Measurements from ENCODE around the gene PLA2G2D.

Gene PLA2G2D

DNA sequence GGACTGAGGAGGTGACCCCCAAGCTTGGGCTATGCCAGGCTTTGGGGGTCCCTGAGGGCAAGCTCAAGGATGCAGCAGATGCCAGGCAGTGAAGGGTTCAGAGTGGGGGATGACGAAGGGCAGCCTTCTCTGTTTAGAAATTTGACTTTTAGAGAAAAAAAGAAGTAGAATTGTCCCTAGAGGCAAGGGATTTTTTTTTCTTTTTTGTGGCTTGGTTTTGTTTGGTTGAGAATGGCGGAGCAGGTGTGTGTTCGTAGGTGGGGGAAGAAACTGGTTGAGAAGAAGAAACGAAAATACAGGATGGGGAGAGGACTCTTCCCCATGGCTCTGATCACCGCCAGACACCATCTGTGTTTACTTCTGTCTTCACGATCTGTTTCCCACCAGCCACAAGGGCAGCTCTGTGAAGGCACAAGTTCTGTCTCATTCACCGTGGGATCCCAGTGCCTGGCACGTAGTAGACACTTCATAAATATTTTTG, 41.1 kb downstream of the PLA2G2D start:
- no peak overlapping the region for H3K9ac ChIP-seq (ENCODE audit: low read depth in 1 of 2, low read length in 2 of 2)
- H3K4me3 ChIP-seq (ENCODE audit: low read depth in 1 of 2, low read length in 2 of 2) = no peak overlapping the region
- peaks cover 3 to 4% of the 10 kb centered on the region in 2 donors for H3K27me3 ChIP-seq (ENCODE audit: control insufficient read depth in 1 of 2, insufficient read depth in 2 of 2, low read length in 2 of 2)
- no peak overlapping the region for H3K27ac ChIP-seq (ENCODE audit: low read depth, low read length)
- H3K9me3 ChIP-seq (ENCODE audit: control insufficient read depth in 1 of 2, low read length in 2 of 2) = no peaks in the 10 kb centered on the region
- H3K36me3 ChIP-seq (ENCODE audit: control insufficient read depth in 1 of 2, insufficient read depth in 2 of 2, low read length in 2 of 2) = no peaks in the 10 kb centered on the region
- peaks cover 0 to 3% of the 10 kb centered on the region in 2 donors for H3K4me1 ChIP-seq (ENCODE audit: control insufficient read depth in 1 of 2, insufficient read depth in 2 of 2, low read length in 2 of 2)

DNA sequence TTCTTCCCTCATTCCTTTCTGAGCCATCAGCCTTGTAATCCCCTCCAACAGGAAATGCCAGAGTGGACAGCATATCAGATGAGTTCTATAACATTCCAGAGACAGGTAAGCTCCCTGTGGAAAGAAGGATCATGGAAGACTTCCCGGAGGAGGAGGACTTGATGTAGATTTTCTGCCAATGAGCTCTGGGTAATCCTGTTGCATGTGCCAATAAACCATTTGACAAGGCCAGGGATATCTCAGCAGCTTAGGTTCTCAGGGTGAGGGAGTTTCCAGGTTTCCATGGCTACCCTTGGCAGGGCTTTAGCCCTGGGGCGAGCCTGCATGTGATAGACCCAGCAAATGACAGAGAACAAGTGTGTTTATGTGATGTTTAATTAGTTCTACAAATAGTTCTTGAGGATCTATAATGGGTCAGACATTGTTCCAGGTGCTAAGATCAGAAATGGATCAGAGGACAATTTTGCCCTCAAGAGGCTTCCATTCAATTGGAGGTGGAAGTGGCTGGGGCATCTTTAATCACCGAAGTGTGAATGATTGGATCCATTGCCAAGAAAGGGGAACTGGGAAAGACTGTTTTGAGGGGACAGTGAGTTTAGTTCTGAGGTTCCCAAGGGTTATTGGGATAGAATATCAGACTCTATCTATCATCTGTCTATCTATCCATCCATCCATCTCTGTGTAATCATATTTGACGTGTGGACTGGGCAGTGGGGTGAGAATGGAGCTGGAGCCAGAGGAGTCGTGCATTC, 42.5 kb downstream of the PLA2G2D start:
- no peak overlapping the region for H3K4me3 ChIP-seq (ENCODE audit: low read depth in 1 of 2, low read length in 2 of 2)

DNA sequence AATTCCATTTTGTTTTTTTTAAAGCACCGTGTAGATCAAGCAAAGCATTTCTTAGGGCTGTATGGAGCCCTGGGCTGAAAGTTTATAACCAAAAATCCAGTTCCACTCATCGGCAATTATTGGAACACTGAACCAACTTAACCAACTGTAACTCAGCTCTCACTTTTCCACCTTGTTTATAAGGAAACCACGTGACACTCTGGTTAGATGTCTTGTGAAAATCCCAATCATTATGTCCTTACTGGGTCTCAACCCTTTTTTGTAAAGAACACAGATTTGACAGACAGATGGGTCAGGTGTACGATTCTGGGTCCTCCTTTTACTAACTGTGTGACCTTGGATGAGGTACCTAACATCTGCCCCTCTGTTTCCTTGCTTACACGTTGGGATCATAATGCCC, 43.1 kb downstream of the PLA2G2D start:
- peaks cover 4 to 7% of the 10 kb centered on the region in 2 donors for H3K27me3 ChIP-seq (ENCODE audit: control insufficient read depth in 1 of 2, insufficient read depth in 2 of 2, low read length in 2 of 2)
- no peak overlapping the region for H3K4me3 ChIP-seq (ENCODE audit: low read depth in 1 of 2, low read length in 2 of 2)
- H3K27ac ChIP-seq (ENCODE audit: low read depth, low read length) = no peak overlapping the region
- peaks cover 0 to 3% of the 10 kb centered on the region in 2 donors for H3K4me1 ChIP-seq (ENCODE audit: control insufficient read depth in 1 of 2, insufficient read depth in 2 of 2, low read length in 2 of 2)
- no peak overlapping the region for H3K9ac ChIP-seq (ENCODE audit: low read depth in 1 of 2, low read length in 2 of 2)
- H3K36me3 ChIP-seq (ENCODE audit: control insufficient read depth in 1 of 2, insufficient read depth in 2 of 2, low read length in 2 of 2) = no peaks in the 10 kb centered on the region
- H3K9me3 ChIP-seq (ENCODE audit: control insufficient read depth in 1 of 2, low read length in 2 of 2) = no peaks in the 10 kb centered on the region

More for the DNA sequence above, 42.5 kb downstream of the PLA2G2D start:
- H3K27ac ChIP-seq (ENCODE audit: low read depth, low read length) = no peak overlapping the region
- peaks cover 3 to 4% of the 10 kb centered on the region in 2 donors for H3K27me3 ChIP-seq (ENCODE audit: control insufficient read depth in 1 of 2, insufficient read depth in 2 of 2, low read length in 2 of 2)
- no peaks in the 10 kb centered on the region for H3K36me3 ChIP-seq (ENCODE audit: control insufficient read depth in 1 of 2, insufficient read depth in 2 of 2, low read length in 2 of 2)
- H3K9me3 ChIP-seq (ENCODE audit: control insufficient read depth in 1 of 2, low read length in 2 of 2) = no peaks in the 10 kb centered on the region
- H3K9ac ChIP-seq (ENCODE audit: low read depth in 1 of 2, low read length in 2 of 2) = no peak overlapping the region
- H3K4me1 ChIP-seq (ENCODE audit: control insufficient read depth in 1 of 2, insufficient read depth in 2 of 2, low read length in 2 of 2) = peaks cover 0 to 3% of the 10 kb centered on the region in 2 donors

DNA sequence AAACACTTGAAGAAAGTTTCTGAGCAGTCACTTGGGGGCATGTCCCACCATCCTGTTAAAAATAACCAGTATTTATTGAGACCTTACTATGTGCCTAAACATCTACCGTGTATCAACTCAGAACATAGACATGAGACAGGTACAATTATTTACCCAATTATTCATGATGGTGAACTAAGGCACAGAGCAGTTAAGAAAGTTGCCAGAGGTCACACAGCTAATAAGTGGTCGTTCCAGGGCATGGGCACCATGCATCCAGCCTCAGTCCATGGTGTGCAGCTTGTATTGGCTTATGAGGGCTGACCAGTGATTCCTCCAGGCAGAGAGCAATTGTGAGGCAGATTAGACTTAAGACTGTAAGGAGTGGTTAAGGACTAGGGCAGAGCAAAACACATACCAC, 44.0 kb downstream of the PLA2G2D start:
- Histone ChIP-seq H3K27me3 (ENCODE audit: control insufficient read depth in 1 of 2, insufficient read depth in 2 of 2, low read length in 2 of 2) (peaks cover 4 to 7% of the 10 kb centered on the region in 2 donors), H3K9ac (ENCODE audit: low read depth in 1 of 2, low read length in 2 of 2) (no peak overlapping the region), H3K4me3 (ENCODE audit: low read depth in 1 of 2, low read length in 2 of 2) (no peak overlapping the region), H3K27ac (ENCODE audit: low read depth, low read length) (no peak overlapping the region), H3K36me3 (ENCODE audit: control insufficient read depth in 1 of 2, insufficient read depth in 2 of 2, low read length in 2 of 2) (no peaks in the 10 kb centered on the region), H3K9me3 (ENCODE audit: control insufficient read depth in 1 of 2, low read length in 2 of 2) (no peaks in the 10 kb centered on the region), H3K4me1 (ENCODE audit: control insufficient read depth in 1 of 2, insufficient read depth in 2 of 2, low read length in 2 of 2) (no peaks in the 10 kb centered on the region)

DNA sequence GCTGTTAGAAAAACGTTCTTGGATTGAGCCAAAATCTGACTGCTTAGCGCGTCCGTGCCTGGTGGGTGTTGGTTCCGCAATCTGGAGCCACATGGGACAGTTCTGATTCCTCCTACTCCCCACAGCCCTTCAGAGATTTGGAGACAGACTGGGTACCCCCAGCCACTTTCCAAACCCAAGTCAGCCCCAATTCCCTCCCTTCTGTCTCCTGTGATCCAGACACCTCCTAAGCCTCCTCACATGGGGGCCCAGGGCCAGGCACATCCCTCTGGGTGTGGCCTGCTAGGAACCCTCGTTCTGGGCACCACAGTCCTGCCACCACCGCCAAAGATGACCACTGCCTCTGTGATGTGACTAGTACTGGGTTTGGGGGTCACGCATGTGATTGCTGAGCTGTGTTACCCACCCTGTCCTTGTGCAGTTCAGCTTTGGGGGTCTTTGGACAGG, 44.6 kb downstream of the PLA2G2D start:
- Histone ChIP-seq H3K27ac (ENCODE audit: low read depth, low read length) (no peak overlapping the region), H3K9ac (ENCODE audit: low read depth in 1 of 2, low read length in 2 of 2) (no peak overlapping the region), H3K9me3 (ENCODE audit: control insufficient read depth in 1 of 2, low read length in 2 of 2) (no peaks in the 10 kb centered on the region), H3K36me3 (ENCODE audit: control insufficient read depth in 1 of 2, insufficient read depth in 2 of 2, low read length in 2 of 2) (no peaks in the 10 kb centered on the region), H3K27me3 (ENCODE audit: control insufficient read depth in 1 of 2, insufficient read depth in 2 of 2, low read length in 2 of 2) (peaks cover 1 to 7% of the 10 kb centered on the region in 2 donors), H3K4me1 (ENCODE audit: control insufficient read depth in 1 of 2, insufficient read depth in 2 of 2, low read length in 2 of 2) (no peaks in the 10 kb centered on the region), H3K4me3 (ENCODE audit: low read depth in 1 of 2, low read length in 2 of 2) (no peak overlapping the region)

DNA sequence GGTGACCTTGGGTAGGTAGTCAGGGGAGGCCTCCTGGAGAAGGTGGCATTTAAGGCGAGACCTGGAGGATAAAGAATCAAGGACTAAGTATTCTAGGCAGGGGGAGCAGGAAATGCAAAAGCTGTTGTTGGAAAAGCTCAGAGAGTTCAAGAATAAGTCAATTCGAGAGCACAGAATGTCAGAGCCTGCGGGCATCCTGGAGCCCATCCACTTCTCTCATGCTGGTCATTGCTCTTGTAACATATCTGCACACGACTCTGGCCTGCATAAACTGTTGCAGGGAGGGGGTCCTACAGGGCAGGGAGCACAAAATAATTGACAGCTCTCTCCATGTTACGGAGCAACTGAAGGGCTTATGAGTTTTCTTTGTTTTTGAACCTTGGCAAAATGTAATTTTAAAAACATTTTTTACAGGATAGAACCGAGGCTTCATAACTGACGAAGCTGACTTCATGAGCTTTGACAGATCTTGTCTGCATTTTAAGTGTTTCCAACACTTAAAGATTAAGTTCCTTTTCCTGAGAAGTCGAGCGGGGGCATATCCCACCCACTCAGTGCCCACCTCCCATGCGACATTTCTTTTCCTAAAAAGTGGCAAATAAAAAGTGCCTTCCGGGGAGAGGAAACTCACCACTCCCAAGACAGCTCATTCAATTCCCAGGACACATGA, 45.1 kb downstream of the PLA2G2D start:
- Histone ChIP-seq H3K36me3 (ENCODE audit: control insufficient read depth in 1 of 2, insufficient read depth in 2 of 2, low read length in 2 of 2) (no peaks in the 10 kb centered on the region), H3K9me3 (ENCODE audit: control insufficient read depth in 1 of 2, low read length in 2 of 2) (no peaks in the 10 kb centered on the region), H3K27ac (ENCODE audit: low read depth, low read length) (no peak overlapping the region), H3K4me3 (ENCODE audit: low read depth in 1 of 2, low read length in 2 of 2) (no peak overlapping the region), H3K4me1 (ENCODE audit: control insufficient read depth in 1 of 2, insufficient read depth in 2 of 2, low read length in 2 of 2) (no peaks in the 10 kb centered on the region), H3K27me3 (ENCODE audit: control insufficient read depth in 1 of 2, insufficient read depth in 2 of 2, low read length in 2 of 2) (peaks cover 0 to 7% of the 10 kb centered on the region in 2 donors), H3K9ac (ENCODE audit: low read depth in 1 of 2, low read length in 2 of 2) (no peak overlapping the region)

DNA sequence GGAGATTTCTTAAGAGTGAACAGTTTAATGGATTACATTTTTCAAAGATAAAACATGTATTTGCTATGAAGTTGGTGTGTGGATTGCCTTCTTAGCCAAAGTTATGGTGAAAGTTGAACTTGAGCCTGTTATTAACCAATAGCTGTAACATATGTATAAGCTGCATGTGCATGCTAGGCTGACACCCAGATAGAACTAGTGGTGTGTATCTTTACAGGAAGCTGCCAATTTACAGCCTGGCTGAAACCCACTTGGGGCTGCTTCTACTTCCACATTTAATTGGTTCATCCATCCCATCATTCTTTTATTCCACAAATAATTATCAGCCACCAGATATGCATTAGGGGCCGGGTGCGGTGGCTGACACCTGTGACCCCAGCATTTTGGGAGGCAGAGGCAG, 46.1 kb downstream of the PLA2G2D start:
- H3K4me3 ChIP-seq (ENCODE audit: low read depth in 1 of 2, low read length in 2 of 2) = no peak overlapping the region
- H3K27me3 ChIP-seq (ENCODE audit: control insufficient read depth in 1 of 2, insufficient read depth in 2 of 2, low read length in 2 of 2) = peaks cover 0 to 7% of the 10 kb centered on the region in 2 donors
- no peaks in the 10 kb centered on the region for H3K9me3 ChIP-seq (ENCODE audit: control insufficient read depth in 1 of 2, low read length in 2 of 2)
- no peaks in the 10 kb centered on the region for H3K4me1 ChIP-seq (ENCODE audit: control insufficient read depth in 1 of 2, insufficient read depth in 2 of 2, low read length in 2 of 2)
- H3K9ac ChIP-seq (ENCODE audit: low read depth in 1 of 2, low read length in 2 of 2) = no peak overlapping the region
- no peaks in the 10 kb centered on the region for H3K36me3 ChIP-seq (ENCODE audit: control insufficient read depth in 1 of 2, insufficient read depth in 2 of 2, low read length in 2 of 2)
- no peak overlapping the region for H3K27ac ChIP-seq (ENCODE audit: low read depth, low read length)

DNA sequence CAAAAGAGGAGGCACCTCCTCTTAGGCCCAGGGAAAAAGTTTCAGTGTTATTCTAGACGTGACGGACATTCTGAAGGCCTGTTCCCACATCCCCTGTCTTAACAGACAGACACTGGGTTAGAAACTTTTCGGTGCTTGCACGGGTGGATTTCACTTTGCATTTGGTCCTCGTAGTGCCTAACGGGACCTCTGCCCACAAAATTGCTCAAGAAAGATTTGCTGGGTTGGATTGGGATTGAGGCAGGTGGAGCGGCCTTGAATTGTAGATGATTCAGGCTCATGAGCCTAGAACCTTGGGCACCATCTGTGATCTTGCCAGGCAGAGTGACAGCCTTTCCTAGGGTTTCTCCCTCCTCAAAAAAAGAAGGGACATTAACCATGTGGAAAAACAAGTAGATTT, 46.6 kb downstream of the PLA2G2D start:
- H3K9me3 ChIP-seq (ENCODE audit: control insufficient read depth in 1 of 2, low read length in 2 of 2) = no peaks in the 10 kb centered on the region
- no peaks in the 10 kb centered on the region for H3K36me3 ChIP-seq (ENCODE audit: control insufficient read depth in 1 of 2, insufficient read depth in 2 of 2, low read length in 2 of 2)
- peaks cover 0 to 7% of the 10 kb centered on the region in 2 donors for H3K27me3 ChIP-seq (ENCODE audit: control insufficient read depth in 1 of 2, insufficient read depth in 2 of 2, low read length in 2 of 2)
- H3K4me3 ChIP-seq (ENCODE audit: low read depth in 1 of 2, low read length in 2 of 2) = no peak overlapping the region
- no peaks in the 10 kb centered on the region for H3K4me1 ChIP-seq (ENCODE audit: control insufficient read depth in 1 of 2, insufficient read depth in 2 of 2, low read length in 2 of 2)
- no peak overlapping the region for H3K9ac ChIP-seq (ENCODE audit: low read depth in 1 of 2, low read length in 2 of 2)
- no peak overlapping the region for H3K27ac ChIP-seq (ENCODE audit: low read depth, low read length)

DNA sequence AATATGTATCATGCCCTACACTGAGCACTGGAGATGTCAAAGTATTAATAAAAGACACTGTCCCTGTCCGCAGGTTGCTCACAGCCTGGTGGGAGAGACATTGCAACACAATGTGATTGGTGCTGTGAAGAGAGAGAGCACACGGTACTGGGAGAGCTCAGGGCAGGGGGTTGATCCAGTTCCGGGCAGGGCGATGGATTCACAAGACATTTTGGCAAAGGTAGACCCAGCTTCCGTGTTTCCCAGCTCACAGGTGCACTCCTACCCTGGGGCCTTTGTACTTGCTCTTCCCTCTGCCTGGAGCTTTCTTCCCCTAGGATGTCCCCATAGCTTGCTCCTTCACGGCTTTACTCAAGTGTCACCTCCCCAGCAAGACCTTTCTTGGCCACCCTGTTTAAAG, 47.9 kb downstream of the PLA2G2D start:
- Histone ChIP-seq H3K27me3 (ENCODE audit: control insufficient read depth in 1 of 2, insufficient read depth in 2 of 2, low read length in 2 of 2) (peaks cover 0 to 7% of the 10 kb centered on the region in 2 donors), H3K4me3 (ENCODE audit: low read depth in 1 of 2, low read length in 2 of 2) (no peak overlapping the region), H3K4me1 (ENCODE audit: control insufficient read depth in 1 of 2, insufficient read depth in 2 of 2, low read length in 2 of 2) (no peaks in the 10 kb centered on the region), H3K9ac (ENCODE audit: low read depth in 1 of 2, low read length in 2 of 2) (no peak overlapping the region), H3K9me3 (ENCODE audit: control insufficient read depth in 1 of 2, low read length in 2 of 2) (no peaks in the 10 kb centered on the region), H3K36me3 (ENCODE audit: control insufficient read depth in 1 of 2, insufficient read depth in 2 of 2, low read length in 2 of 2) (no peaks in the 10 kb centered on the region), H3K27ac (ENCODE audit: low read depth, low read length) (no peak overlapping the region)

DNA sequence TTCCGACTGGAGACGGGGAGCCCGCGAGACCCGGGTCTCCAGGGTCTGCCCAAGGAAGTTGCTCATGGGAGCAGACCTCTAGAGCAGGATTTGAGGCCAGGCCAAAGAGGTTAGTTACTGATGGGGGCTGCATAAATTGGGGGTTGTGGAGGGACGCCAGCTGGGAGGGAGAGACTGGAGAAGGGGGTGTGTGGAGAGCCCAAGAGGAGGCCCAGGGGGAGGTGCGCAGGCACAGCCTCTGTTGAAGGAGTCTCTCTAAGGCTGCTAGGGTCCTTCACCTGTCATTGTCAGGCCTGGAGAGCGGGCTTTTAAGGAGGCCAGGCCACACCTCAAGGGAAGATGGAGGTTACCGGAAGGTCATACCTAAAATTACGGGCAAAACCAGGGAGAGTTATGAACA, 49.0 kb downstream of the PLA2G2D start:
- H3K27me3 ChIP-seq (ENCODE audit: control insufficient read depth in 1 of 2, insufficient read depth in 2 of 2, low read length in 2 of 2) = peaks cover 0 to 6% of the 10 kb centered on the region in 2 donors
- no peaks in the 10 kb centered on the region for H3K36me3 ChIP-seq (ENCODE audit: control insufficient read depth in 1 of 2, insufficient read depth in 2 of 2, low read length in 2 of 2)
- H3K4me1 ChIP-seq (ENCODE audit: control insufficient read depth in 1 of 2, insufficient read depth in 2 of 2, low read length in 2 of 2) = no peaks in the 10 kb centered on the region
- H3K9me3 ChIP-seq (ENCODE audit: control insufficient read depth in 1 of 2, low read length in 2 of 2) = no peaks in the 10 kb centered on the region
- H3K27ac ChIP-seq (ENCODE audit: low read depth, low read length) = no peak overlapping the region
- no peak overlapping the region for H3K9ac ChIP-seq (ENCODE audit: low read depth in 1 of 2, low read length in 2 of 2)
- no peak overlapping the region for H3K4me3 ChIP-seq (ENCODE audit: low read depth in 1 of 2, low read length in 2 of 2)
